Thyroid gland (tissue), 4 donors: ENCODE results near the gene BET1. TPM values are rescaled to one million over a fixed set of nuclear protein-coding genes. Genes with fewer than 3 reads are reported as not detected.

Source experiments
- DNase-seq, 2 donors: peaks; one replicate each; pipeline ENCODE4 v3.0.0-alpha.2; 2019
- H3K27ac ChIP-seq, 3 donors: fragments of 200-600 bp; sonication (generic); 1 replicate in 2 of 3; 2 replicates in 1 of 3; pipeline ENCODE4 v1.5.1; 2016 to 2019; ENCODE audit warnings: mild to moderate bottlenecking in 1 of 3, moderate library complexity in 1 of 3
- H3K27me3 ChIP-seq: fragments of 200-600 bp; sonication (generic); one replicate; pipeline ENCODE4 v1.5.1; 2019
- H3K36me3 ChIP-seq, 2 donors: fragments of 200-600 bp; sonication (generic); one replicate each; pipeline ENCODE4 v1.5.1; 2016 to 2019
- H3K4me1 ChIP-seq, 2 donors: fragments of 200-600 bp; sonication (generic); one replicate each; pipeline ENCODE4 v1.5.1; 2017 to 2019
- H3K4me3 ChIP-seq, 3 donors: fragments of 200-600 bp; sonication (generic); replicated peaks in 1 of 3; 1 replicate in 2 of 3; 2 replicates in 1 of 3; pipeline ENCODE4 v1.5.1; 2016; ENCODE audit warnings: mild to moderate bottlenecking in 1 of 3
- H3K9me3 ChIP-seq: fragments of 200-600 bp; sonication (generic); one replicate; pipeline ENCODE4 v1.5.1; 2017
- CTCF ChIP-seq, 6 experiments: fragments of 200-600 bp in 3 of 6; fragments of 450-650 bp in 3 of 6; sonication (generic) in 3 of 6; IDR thresholded peaks; one replicate each; pipeline ENCODE4 v1.5.1; 2016 to 2019; ENCODE audit warnings: antibody characterized with exemption in 6 of 6, mild to moderate bottlenecking in 2 of 6, inconsistent platforms in 1 of 6, moderate library complexity in 1 of 6
- POLR2A ChIP-seq, 2 donors: fragments of 450-650 bp; IDR thresholded peaks; one replicate each; pipeline ENCODE4 v1.6.1; 2017; ENCODE audit warnings: antibody characterized with exemption in 2 of 2, mild to moderate bottlenecking in 2 of 2, moderate library complexity in 1 of 2
- WGBS, 2 donors: methylation state at CpG; one replicate each; pipeline ENCODE4 v1.1.5; 2017; 5-methylcytosine and 5-hydroxymethylcytosine counted together
- intact Hi-C: fragments of 100-400 bp; cut with DNase I; formaldehyde crosslinking; loops from one replicate; pipeline ENCODE4 v1.15.1; 2023
- total RNA-seq, 4 donors: library from RNA; depleted of rRNA; stranded (reverse); fragments of >200 nt; gene quantifications; one replicate each; pipeline ENCODE4 v1.2.3, GENCODE V29; 2016

The BET1 gene
- total RNA-seq, 4 donors from 2014 or later, result 21.6 to 45.5 (median 32.1) TPM

GRCh38 chr7:94049615-94050014 lies 45.5 kb upstream of the BET1 start:
- Histone ChIP-seq H3K9me3 (no peaks in the 10 kb centered on the region), H3K27ac (no peak overlapping the region), H3K27me3 (no peaks in the 10 kb centered on the region), H3K36me3 (no peaks in the 10 kb centered on the region), H3K4me1 (peaks cover 9 to 12% of the 10 kb centered on the region in 2 donors), H3K4me3 (no peak overlapping the region)
- no peak for DNase-seq
- TF ChIP-seq POLR2A (IDR thresholded peaks at IDR 0.05), result no peak
- TF ChIP-seq CTCF (IDR thresholded peaks at IDR 0.05), result no peak
- intact Hi-C loops, result no loop called here
- WGBS, 2 donors, result 63 to 68% methylated on average over 5 of the region's 5 CpGs

GRCh38 chr7:94048755-94049154 lies 44.6 kb upstream of the BET1 start:
- H3K36me3 ChIP-seq, result no peaks in the 10 kb centered on the region
- no peak overlapping the region for H3K27ac ChIP-seq
- peaks cover 9 to 12% of the 10 kb centered on the region in 2 donors for H3K4me1 ChIP-seq
- H3K27me3 ChIP-seq, result no peaks in the 10 kb centered on the region
- WGBS, 2 donors, result 93 to 95% methylated on average over 2 of the region's 2 CpGs
- intact Hi-C loops, result no loop called here
- no peak overlapping the region for H3K4me3 ChIP-seq
- no peaks in the 10 kb centered on the region for H3K9me3 ChIP-seq
- DNase-seq, result no peak
- TF ChIP-seq CTCF (IDR thresholded peaks at IDR 0.05), result no peak
- no peak for TF ChIP-seq POLR2A (IDR thresholded peaks at IDR 0.05)

GRCh38 chr7:94047956-94048355 lies 43.8 kb upstream of the BET1 start:
- intact Hi-C loops, result no loop called here
- H3K9me3 ChIP-seq, result no peaks in the 10 kb centered on the region
- 92 to 94% methylated on average over 1 of the region's 1 CpG for WGBS, 2 donors
- H3K36me3 ChIP-seq, result no peaks in the 10 kb centered on the region
- H3K4me1 ChIP-seq, result peaks cover 7 to 9% of the 10 kb centered on the region in 2 donors
- TF ChIP-seq CTCF (IDR thresholded peaks at IDR 0.05) (no peak), POLR2A (IDR thresholded peaks at IDR 0.05) (no peak)
- no peak overlapping the region for H3K27ac ChIP-seq
- no peaks in the 10 kb centered on the region for H3K27me3 ChIP-seq
- H3K4me3 ChIP-seq, result no peak overlapping the region
- no peak for DNase-seq

- no peaks in the 10 kb centered on the region for H3K27me3 ChIP-seq
- no peak for DNase-seq
- no peaks in the 10 kb centered on the region for H3K4me1 ChIP-seq
- intact Hi-C loops, result no loop called here
- 85 to 86% methylated on average over 2 of the region's 2 CpGs for WGBS, 2 donors
- H3K4me3 ChIP-seq, result no peak overlapping the region
- TF ChIP-seq POLR2A (IDR thresholded peaks at IDR 0.05) (no peak), CTCF (IDR thresholded peaks at IDR 0.05) (no peak)
- no peaks in the 10 kb centered on the region for H3K36me3 ChIP-seq
- H3K9me3 ChIP-seq, result no peaks in the 10 kb centered on the region
- H3K27ac ChIP-seq, result no peak overlapping the region
Measured at GRCh38 chr7:94045581-94045980, 41.4 kb upstream of the BET1 start.

- Histone ChIP-seq H3K9me3 (no peaks in the 10 kb centered on the region), H3K36me3 (no peaks in the 10 kb centered on the region), H3K4me1 (no peaks in the 10 kb centered on the region), H3K4me3 (no peak overlapping the region), H3K27me3 (no peaks in the 10 kb centered on the region), H3K27ac (no peak overlapping the region)
- intact Hi-C loops, result no loop called here
- no peak for DNase-seq
- TF ChIP-seq CTCF (IDR thresholded peaks at IDR 0.05) (no peak), POLR2A (IDR thresholded peaks at IDR 0.05) (no peak)
Measured at GRCh38 chr7:94044806-94045205, 40.7 kb upstream of the BET1 start.
